ENCODE measurements around the gene CTDSPL.

The CTDSPL gene

DNA sequence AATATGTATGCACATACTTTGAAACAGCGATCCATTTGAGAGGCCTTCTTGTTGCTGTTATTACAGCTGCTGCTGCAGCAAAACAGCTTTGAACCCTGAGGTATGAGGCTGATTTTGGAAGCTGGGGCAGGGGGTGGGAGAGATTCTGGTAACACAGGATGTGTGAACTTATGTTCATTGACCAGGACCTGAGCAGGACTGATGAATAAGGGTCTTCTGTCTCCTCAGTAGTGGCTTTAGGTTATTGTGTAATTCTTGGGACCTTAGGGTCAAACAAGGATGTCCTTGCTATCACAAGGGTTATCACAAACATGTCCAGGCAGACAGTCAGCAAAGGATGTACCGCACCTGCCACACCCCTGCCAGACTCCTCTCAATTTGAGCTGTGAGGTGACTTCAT is 41.6 kb downstream of the CTDSPL start:
- no peak for DNase-seq (ENCODE audit: low read depth in 1 of 2, low spot score in 1 of 2)
- TF ChIP-seq, protein P1, sequence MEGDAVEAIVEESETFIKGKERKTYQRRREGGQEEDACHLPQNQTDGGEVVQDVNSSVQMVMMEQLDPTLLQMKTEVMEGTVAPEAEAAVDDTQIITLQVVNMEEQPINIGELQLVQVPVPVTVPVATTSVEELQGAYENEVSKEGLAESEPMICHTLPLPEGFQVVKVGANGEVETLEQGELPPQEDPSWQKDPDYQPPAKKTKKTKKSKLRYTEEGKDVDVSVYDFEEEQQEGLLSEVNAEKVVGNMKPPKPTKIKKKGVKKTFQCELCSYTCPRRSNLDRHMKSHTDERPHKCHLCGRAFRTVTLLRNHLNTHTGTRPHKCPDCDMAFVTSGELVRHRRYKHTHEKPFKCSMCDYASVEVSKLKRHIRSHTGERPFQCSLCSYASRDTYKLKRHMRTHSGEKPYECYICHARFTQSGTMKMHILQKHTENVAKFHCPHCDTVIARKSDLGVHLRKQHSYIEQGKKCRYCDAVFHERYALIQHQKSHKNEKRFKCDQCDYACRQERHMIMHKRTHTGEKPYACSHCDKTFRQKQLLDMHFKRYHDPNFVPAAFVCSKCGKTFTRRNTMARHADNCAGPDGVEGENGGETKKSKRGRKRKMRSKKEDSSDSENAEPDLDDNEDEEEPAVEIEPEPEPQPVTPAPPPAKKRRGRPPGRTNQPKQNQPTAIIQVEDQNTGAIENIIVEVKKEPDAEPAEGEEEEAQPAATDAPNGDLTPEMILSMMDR (IDR thresholded peaks at IDR 0.05; ENCODE audit: insufficient read depth, low read length), result no peak
- TF ChIP-seq POLR2AphosphoS5 (IDR thresholded peaks at IDR 0.05; ENCODE audit: low read depth) (no peak), SPI1 (IDR thresholded peaks at IDR 0.05; ENCODE audit: borderline replicate concordance, low read depth) (no peak), GABPA (IDR thresholded peaks at IDR 0.05; ENCODE audit: low read depth) (no peak)
- TF ChIP-seq, protein P2, sequence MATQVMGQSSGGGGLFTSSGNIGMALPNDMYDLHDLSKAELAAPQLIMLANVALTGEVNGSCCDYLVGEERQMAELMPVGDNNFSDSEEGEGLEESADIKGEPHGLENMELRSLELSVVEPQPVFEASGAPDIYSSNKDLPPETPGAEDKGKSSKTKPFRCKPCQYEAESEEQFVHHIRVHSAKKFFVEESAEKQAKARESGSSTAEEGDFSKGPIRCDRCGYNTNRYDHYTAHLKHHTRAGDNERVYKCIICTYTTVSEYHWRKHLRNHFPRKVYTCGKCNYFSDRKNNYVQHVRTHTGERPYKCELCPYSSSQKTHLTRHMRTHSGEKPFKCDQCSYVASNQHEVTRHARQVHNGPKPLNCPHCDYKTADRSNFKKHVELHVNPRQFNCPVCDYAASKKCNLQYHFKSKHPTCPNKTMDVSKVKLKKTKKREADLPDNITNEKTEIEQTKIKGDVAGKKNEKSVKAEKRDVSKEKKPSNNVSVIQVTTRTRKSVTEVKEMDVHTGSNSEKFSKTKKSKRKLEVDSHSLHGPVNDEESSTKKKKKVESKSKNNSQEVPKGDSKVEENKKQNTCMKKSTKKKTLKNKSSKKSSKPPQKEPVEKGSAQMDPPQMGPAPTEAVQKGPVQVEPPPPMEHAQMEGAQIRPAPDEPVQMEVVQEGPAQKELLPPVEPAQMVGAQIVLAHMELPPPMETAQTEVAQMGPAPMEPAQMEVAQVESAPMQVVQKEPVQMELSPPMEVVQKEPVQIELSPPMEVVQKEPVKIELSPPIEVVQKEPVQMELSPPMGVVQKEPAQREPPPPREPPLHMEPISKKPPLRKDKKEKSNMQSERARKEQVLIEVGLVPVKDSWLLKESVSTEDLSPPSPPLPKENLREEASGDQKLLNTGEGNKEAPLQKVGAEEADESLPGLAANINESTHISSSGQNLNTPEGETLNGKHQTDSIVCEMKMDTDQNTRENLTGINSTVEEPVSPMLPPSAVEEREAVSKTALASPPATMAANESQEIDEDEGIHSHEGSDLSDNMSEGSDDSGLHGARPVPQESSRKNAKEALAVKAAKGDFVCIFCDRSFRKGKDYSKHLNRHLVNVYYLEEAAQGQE (IDR thresholded peaks at IDR 0.05; ENCODE audit: insufficient replicate concordance, low read depth), result no peak
- Histone ChIP-seq H3K4me3 (replicated peaks; ENCODE audit: insufficient read depth, low read length) (no peak overlapping the region), H3K27ac (replicated peaks) (no peak overlapping the region), H3K27me3 (ENCODE audit: insufficient read depth, poor library complexity, severe bottlenecking) (peaks cover 11% of the 10 kb centered on the region)

DNA sequence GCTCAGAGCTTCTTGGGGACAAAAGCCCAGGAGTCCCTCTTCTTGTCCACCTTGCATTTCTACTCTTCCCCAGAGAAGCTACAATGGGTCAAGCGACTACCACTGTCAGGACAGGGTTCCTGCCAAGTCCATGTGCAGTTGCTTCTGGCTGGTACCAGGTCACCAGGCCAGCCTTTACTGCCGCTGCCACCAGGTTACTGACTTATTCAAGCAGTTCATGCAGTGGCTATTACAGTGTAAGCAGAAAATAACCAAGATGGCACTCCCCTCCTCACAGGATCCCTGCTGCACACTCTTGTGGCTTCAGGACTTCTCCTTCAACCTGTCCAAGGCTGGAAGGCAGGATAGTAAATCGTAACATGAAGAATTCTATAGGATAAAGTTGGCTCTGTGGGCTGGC is 42.1 kb downstream of the CTDSPL start:
- Histone ChIP-seq H3K27me3 (ENCODE audit: insufficient read depth, poor library complexity, severe bottlenecking) (peaks cover 11% of the 10 kb centered on the region), H3K27ac (replicated peaks) (no peak overlapping the region), H3K4me3 (replicated peaks; ENCODE audit: insufficient read depth, low read length) (no peak overlapping the region)
- TF ChIP-seq, protein P1 (IDR thresholded peaks at IDR 0.05; ENCODE audit: insufficient read depth, low read length), result no peak
- TF ChIP-seq, protein P2 (IDR thresholded peaks at IDR 0.05; ENCODE audit: insufficient replicate concordance, low read depth), result no peak
- TF ChIP-seq POLR2AphosphoS5 (IDR thresholded peaks at IDR 0.05; ENCODE audit: low read depth) (no peak), GABPA (IDR thresholded peaks at IDR 0.05; ENCODE audit: low read depth) (no peak), SPI1 (IDR thresholded peaks at IDR 0.05; ENCODE audit: borderline replicate concordance, low read depth) (no peak)
- no peak for DNase-seq (ENCODE audit: low read depth in 1 of 2, low spot score in 1 of 2)

DNA sequence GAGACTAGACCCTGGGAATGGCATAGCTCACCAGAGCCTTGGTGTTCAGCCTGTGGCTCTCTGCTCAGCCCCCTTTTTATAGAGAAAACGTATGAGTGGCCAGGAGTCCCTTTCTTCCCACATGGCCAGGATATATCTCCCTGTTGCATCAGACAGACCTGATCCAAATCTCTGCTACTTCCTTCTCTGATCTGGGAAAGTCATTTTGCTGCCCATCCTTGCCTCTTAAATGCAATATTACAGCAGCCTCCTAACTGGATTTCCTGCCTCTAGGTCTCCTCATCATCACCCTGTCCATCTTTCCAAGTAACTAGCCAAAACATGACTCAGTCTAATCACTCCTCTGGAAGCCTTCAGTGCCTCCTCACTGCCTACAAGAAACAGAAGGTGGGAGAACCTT is 42.9 kb downstream of the CTDSPL start:
- DNase-seq (ENCODE audit: low read depth in 1 of 2, low spot score in 1 of 2), result no peak

More for the DNA sequence above, 42.9 kb downstream of the CTDSPL start:
- TF ChIP-seq, protein P1 (IDR thresholded peaks at IDR 0.05; ENCODE audit: insufficient read depth, low read length), result no peak
- TF ChIP-seq, protein P2 (IDR thresholded peaks at IDR 0.05; ENCODE audit: insufficient replicate concordance, low read depth), result no peak
- no peak for TF ChIP-seq POLR2AphosphoS5 (IDR thresholded peaks at IDR 0.05; ENCODE audit: low read depth)
- no peak for TF ChIP-seq SPI1 (IDR thresholded peaks at IDR 0.05; ENCODE audit: borderline replicate concordance, low read depth)
- TF ChIP-seq GABPA (IDR thresholded peaks at IDR 0.05; ENCODE audit: low read depth), result no peak
- H3K27me3 ChIP-seq (ENCODE audit: insufficient read depth, poor library complexity, severe bottlenecking), result peaks cover 11% of the 10 kb centered on the region
- H3K27ac ChIP-seq (replicated peaks), result no peak overlapping the region
- H3K4me3 ChIP-seq (replicated peaks; ENCODE audit: insufficient read depth, low read length), result no peak overlapping the region

Measured in HL-60 (cell line).